ENCODE measurements around the gene RNF175.

Gene RNF175

GRCh38 chr4:153661908-153662307 lies 97.9 kb downstream of the RNF175 start:
- TF ChIP-seq, protein P1, sequence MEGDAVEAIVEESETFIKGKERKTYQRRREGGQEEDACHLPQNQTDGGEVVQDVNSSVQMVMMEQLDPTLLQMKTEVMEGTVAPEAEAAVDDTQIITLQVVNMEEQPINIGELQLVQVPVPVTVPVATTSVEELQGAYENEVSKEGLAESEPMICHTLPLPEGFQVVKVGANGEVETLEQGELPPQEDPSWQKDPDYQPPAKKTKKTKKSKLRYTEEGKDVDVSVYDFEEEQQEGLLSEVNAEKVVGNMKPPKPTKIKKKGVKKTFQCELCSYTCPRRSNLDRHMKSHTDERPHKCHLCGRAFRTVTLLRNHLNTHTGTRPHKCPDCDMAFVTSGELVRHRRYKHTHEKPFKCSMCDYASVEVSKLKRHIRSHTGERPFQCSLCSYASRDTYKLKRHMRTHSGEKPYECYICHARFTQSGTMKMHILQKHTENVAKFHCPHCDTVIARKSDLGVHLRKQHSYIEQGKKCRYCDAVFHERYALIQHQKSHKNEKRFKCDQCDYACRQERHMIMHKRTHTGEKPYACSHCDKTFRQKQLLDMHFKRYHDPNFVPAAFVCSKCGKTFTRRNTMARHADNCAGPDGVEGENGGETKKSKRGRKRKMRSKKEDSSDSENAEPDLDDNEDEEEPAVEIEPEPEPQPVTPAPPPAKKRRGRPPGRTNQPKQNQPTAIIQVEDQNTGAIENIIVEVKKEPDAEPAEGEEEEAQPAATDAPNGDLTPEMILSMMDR (IDR thresholded peaks at IDR 0.05; ENCODE audit: control extremely low read depth, extremely low read depth, low read depth, missing control alignments), result no peak
- POLR2A ChIA-PET, result no interaction called here
- no peak for DNase-seq (ENCODE audit: extremely low spot score)
- CTCF ChIA-PET, result interaction anchor here (0.9 kb wide), 1 partner anchor 10 kb away, joined by 3 read pairs; no protein-coding TSS in a partner anchor

DNA sequence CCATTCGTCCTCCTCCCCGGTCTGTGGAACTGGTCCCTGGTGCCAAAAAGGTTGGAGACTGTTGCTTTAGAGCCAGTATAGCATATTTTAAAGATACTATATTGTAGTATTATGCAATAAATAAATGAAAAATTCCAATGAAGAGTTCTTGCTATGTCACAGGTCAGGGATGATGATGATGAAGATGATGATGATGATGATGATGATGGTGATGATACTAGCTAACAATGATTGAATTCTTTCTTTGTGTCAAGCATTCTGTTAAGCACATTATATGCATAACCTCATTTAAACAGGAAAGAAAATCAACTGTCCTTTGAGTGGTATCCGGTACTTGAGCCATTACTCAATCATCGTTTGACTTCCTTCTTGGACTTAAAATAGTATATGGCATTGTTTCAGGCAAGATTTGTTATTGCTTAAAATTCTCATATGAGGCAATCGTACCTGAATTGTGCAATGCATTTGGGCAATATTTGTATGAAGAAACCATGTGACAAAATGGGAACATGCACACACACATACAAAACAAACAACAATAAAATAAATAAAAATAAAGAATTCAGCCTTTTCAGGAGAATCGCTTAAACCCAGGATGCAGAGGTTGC lies 98.5 kb downstream of the RNF175 start:
- CTCF ChIA-PET, result interaction anchor here (0.9 kb wide), 1 partner anchor 10 kb away, joined by 3 read pairs; no protein-coding TSS in a partner anchor

More for the DNA sequence above, 98.5 kb downstream of the RNF175 start:
- TF ChIP-seq, protein P1 (IDR thresholded peaks at IDR 0.05; ENCODE audit: control extremely low read depth, extremely low read depth, low read depth, missing control alignments), result no peak
- POLR2A ChIA-PET, result no interaction called here
- DNase-seq (ENCODE audit: extremely low spot score), result no peak
